Activated T-cell treated with anti-CD3 and anti-CD28 coated beads, Interleukin-2, amount 50 U/mL, for 48 hours (primary cell): Measurements from ENCODE around the gene NRL.

Source experiments
- DNase-seq, 2 experiments: peaks; one replicate each; pipeline ENCODE4 v3.0.0-alpha.2; 2020

The NRL gene

DNA sequence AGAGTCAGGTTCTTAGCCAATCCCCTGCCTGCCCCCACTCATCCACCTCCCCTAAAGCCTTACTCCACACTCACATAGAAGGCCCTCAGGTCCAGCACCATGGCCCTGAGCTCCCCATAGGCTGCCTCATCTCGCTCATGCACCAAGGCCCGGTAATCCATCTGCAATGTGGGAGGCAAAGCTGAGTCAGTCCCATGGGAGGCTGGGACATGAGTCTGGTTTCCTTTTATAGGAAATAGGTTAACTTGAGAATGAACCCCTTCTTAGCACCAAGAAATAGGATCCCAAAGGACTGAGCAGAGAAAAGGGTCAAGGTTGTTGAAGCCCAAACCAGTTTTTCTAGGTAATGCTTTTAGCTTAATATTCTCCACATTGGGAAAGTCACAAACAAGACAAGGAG lies 28.8 kb upstream of the NRL start:
- DNase-seq, result no peak

DNA sequence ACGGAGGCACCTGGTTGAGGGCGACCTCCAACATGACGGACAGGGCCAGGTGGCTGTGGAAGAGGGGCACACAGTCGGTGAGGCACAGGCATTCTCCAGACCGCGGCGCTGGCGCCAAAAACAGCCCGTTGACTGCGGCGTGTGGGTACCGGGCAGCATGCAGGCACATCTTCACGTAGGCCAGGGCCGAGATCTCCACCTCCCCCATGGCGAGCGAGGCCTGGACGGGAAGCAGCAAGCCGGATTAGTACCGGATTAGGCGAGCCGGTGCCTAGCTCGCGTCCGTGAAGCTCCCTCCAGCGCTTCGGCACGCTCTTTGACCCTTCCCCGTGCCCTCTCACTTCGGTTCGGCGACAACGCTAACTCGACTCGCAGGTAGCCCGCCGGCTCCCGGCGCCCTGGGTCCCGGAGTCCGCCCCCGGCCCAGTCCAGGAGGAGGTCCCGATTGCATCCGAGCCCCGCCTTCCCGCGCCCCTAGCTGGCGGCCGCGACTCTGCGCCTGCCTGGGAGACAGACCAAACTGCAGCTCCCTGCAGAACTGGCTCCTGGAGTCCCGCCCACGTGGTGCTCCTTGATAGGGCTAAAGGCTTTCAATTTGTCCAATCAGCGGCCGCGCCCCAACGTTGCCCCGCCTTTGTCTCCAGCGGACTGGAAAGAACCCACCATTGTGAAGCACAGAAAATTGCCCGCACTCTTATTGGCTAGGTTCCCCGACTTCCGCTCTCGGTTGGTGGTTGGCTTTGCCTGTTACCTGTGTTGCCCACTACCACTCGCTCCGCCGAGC lies 26.5 kb upstream of the NRL start, which contains the start of gene EMC9:
EMC9 (minus strand) TSS at position 495 of the 784 bp plus-strand sequence; CDS start at position 208, 287 bp downstream.
- DNase-seq, result peak; percentile 100

DNA sequence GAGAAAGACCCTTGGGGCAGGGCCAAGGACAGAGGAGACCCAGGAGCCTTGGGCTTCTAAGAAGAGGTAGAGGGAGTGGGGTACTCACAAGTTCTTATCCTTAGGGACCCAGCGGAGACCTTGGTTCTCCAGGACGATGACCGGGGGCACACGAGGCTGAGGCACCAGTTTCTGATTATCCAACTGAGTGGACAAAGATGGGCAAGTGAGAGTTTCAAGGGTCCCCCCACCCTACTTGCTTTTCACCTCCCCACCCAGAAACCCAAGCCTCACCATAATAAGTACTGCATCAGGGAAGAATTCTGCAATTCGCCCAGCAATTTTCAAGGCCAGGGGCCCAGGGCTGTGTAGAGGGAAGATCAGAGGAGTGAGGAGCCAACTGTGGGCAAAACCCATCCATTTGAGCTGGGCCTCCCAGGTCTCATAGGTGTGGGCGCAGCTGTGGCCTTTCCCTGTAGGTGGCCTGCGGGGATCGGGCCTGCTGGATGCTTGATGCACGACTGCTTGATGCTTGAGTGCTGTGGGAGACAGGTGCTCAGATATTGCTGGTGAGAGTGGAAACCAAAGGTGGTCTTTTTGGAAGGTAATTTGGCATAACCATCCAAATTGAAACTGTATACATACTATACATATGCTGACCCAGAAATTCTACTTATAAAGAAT lies 24.7 kb upstream of the NRL start:
- DNase-seq, result peak in 1 of 2 experiments; percentile 51

GRCh38 chr14:24138396-24139271 lies 23.9 kb upstream of the NRL start:
- no peak for DNase-seq

GRCh38 chr14:24137529-24138395 lies 23.0 kb upstream of the NRL start:
- no peak for DNase-seq

DNA sequence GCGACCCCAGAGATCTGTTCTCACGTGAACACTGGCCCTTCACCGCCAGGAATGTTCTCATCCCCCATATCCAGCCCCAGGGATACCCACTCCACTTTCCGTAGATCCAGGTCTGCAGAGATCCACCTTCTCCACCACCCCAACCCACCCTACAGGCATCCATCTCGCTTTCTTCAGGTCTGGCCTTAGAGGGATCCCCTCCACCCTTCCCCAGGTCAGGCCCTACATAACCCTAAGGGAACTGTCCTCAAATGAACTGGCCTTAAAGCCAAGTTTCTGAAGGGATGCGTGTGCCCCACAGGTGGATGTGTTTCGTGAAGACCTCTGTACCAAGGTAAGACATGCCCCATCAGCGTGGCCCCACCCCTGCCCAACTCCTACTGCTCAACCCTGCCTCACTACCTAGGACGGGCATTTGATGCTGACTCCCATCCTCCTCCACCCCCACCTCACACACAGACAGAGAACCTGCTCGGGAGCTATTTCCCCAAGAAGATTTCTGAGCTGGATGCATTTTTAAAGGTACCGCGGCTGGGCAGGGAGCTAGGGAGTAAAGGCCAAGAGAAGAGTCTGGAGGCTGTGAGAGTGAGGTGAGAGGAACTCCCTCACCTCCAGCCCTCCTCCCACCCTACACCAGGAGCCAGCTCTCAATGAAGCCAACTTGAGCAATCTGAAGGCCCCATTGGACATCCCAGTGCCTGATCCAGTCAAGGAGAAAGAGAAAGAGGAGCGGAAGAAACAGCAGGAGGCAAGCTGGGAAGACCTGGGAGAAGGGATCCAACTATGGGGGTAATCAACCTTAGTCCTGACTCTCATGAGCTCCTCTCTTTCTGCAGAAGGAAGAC lies 22.2 kb upstream of the NRL start:
- peak; percentile 43 to 49 for DNase-seq

- DNase-seq, result peak; percentile 96 to 97
Measured at GRCh38 chr14:24135834-24136683, 21.3 kb upstream of the NRL start, which contains the start of gene PSME1. Gene PSME1, plus strand, starts transcription at chr14:24136194. Its CDS starts 69 bp downstream, at chr14:24136263.

DNA sequence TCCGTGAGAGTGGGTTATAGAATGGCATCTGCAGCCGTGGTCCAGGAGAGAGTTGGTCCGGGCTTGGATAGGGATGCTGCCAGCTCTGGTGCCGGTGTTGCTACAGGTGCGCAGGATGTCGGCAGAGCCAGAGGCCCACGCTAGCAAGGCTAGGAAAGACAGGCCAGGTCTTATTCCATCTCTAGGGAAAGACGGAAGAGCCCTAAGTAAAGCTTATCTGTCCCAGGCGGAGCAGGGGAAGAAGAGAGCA lies 20.8 kb upstream of the NRL start:
- no peak for DNase-seq

DNA sequence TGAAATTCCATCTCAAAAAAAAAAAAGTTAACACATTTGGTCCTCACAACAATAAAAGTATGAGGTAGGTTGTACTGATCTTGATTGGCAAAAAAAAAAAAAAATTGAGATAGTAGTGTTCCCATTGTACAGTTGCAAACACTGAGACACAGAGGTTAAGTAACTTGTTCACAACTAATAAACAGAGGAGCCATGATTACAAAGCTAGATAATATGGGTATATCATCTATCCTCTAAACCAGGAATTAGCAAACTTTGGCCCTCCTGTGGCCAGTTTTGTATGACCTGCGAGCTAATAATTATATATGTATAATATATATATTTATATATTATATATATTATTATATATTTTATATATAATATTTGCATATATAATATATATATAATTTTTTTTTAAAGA lies 19.0 kb upstream of the NRL start:
- no peak for DNase-seq

- DNase-seq, result no peak
Measured at GRCh38 chr14:24132976-24133375, 18.2 kb upstream of the NRL start.

DNA sequence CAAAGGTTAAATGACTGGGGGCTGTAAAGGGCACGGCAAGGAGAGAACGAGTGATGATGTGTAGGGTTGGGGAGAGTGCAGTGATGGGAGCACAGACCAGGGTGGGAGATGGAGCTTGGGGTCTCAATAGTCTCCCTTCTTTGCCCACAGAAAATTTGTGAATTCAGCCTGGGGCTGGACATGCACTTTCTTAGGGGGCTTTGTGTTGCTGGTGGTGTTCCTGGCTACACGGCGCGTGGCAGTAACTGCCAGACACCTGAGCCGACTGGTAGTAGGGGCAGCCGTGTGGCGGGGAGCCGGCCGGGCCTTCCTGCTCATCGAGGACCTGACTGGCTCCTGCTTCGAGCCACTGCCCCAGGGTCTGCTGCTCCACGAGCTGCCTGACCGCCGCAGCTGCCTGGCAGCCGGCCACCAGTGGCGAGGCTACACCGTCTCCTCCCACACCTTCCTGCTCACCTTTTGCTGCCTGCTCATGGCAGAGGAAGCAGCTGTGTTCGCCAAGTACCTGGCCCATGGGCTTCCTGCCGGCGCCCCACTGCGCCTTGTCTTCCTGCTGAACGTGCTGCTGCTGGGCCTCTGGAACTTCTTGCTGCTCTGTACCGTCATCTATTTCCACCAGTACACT lies 17.4 kb upstream of the NRL start:
- DNase-seq, result peak; percentile 49 to 53

DNA sequence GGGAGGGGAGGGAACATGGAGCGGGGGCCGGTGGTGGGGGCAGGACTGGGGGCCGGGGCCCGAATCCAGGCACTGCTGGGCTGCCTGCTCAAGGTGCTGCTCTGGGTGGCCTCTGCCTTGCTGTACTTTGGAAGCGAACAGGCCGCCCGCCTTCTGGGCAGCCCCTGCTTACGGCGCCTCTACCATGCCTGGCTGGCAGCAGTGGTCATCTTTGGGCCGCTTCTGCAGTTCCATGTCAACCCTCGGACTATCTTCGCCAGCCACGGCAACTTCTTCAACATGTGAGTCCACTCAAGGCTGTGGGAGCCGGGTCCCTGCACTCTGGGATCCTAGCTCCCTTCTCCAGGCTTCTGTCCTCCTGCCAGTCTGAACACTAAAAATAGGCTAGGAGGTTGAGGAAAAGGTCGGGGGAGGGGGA lies 16.8 kb upstream of the NRL start:
- DNase-seq, result no peak

DNA sequence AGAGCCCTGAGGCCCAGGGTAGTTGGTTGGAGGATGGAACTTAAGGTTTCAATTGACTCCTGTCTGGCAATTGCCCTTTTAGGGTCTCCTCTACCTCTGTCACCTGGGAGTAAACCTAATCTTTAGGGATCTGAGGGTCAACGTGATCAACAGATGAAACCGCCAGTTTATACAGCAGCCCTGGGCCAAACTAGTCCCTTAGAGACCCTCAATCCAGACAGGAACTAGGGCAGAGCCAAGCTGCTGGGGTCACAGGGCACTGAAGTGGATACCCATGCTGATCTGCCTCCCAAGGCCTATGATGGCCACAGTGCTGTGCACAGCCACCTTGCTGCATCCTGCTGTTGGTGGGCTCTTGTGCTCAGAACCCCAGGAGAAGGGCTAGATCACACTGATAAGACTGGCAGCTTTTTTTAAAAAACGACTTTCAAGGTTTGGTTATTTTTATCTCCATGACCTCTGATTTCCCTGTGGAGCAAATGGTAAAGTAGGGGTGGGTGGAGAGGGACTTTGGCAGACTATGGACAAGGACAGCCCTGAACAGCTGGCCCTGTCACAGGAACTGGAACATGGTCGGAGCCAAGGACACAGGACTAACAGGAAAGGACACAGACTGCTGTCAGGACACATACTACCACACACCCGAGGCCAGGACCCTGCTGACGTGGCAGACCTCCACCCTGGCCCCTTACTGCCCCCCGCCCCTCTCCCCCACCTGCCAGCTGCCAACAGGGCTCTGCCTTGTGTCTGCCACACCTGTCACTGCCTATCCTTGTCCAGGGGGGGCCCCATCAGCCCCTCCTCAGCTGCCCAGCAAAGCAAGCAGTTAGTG lies 16.2 kb upstream of the NRL start:
- no peak for DNase-seq

GRCh38 chr14:24130380-24130716 lies 15.6 kb upstream of the NRL start, which contains the start of gene FITM1:
Gene FITM1, plus strand, starts transcription at chr14:24130659. Its CDS starts 905 bp downstream, at chr14:24131564.
- DNase-seq, result no peak

GRCh38 chr14:24129410-24129998 lies 14.8 kb upstream of the NRL start:
- DNase-seq, result no peak

GRCh38 chr14:24127673-24128072 lies 12.9 kb upstream of the NRL start:
- DNase-seq, result no peak

DNA sequence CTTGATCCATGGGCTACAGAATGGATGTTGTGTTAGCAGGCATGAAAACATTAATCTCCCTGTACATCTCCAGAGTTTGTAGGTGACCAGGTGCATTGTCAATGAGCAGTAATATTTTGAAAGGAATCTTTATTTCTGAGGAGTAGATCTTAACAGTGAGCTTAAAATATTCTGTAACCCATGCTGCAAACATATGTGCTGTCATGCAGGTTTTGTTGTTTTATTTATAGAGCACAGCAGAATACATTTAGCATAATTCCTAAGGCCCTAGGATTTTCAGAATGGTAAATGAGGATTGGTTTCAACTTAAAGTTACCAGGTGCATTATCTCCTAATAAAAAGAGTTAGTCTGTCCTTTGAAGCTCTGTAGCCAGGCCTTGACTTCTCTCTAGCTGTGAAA lies 12.2 kb upstream of the NRL start:
- DNase-seq, result no peak
